Left ventricle myocardium inferior (tissue), 1 donor: ENCODE measurements around the gene TIGD3. TPM values are rescaled to one million over a fixed set of nuclear protein-coding genes. Genes with fewer than 3 reads are reported as not detected.

Experiments used
- DNase-seq: peaks from one replicate; pipeline ENCODE4 v3.0.0-alpha.2; 2020
- H3K27ac ChIP-seq: fragments of 200-600 bp; replicated peaks from 2 replicates; pipeline ENCODE4 v1.8.0; 2021
- H3K27me3 ChIP-seq: fragments of 200-600 bp; 2 replicates; pipeline ENCODE4 v1.8.0; 2021; ENCODE audit warnings: low read depth
- H3K36me3 ChIP-seq: fragments of 200-600 bp; 2 replicates; pipeline ENCODE4 v1.8.0; 2021
- H3K4me1 ChIP-seq: fragments of 200-600 bp; 2 replicates; pipeline ENCODE4 v1.8.0; 2021
- H3K4me3 ChIP-seq: fragments of 200-600 bp; 2 replicates; pipeline ENCODE4 v1.8.0; 2021; ENCODE audit warnings: mild to moderate bottlenecking, moderate library complexity
- H3K9me3 ChIP-seq: fragments of 200-600 bp; replicated peaks from 2 replicates; pipeline ENCODE4 v1.8.0; 2021
- CTCF ChIP-seq: fragments of 200-600 bp; IDR thresholded peaks from 2 replicates; pipeline ENCODE4 v1.8.0; 2021; ENCODE audit warnings: antibody characterized with exemption, mild to moderate bottlenecking, borderline replicate concordance
- intact Hi-C: fragments of 100-400 bp; cut with micrococcal nuclease; formaldehyde crosslinking; loops from one replicate; pipeline ENCODE4 v1.11.0; 2022
- total RNA-seq: library from RNA; stranded (reverse); fragmentation: NEBNext Ultra II Directional; extraction: Animal tissue kit (Norgen Biotek cat#: 25700); gene quantifications from one replicate; pipeline ENCODE4 v1.2.1, GENCODE V29; 2021
- donor health status: DM: no; HTN: yes; CAD: no; lungs with severe emphysema.

The TIGD3 gene
- total RNA-seq, 1 donor from 2014 or later, result 0.44 TPM

GRCh38 chr11:65378928-65379638 lies 24.5 kb downstream of the TIGD3 start:
- no peak for TF ChIP-seq CTCF
- DNase-seq, result no peak
- Histone ChIP-seq H3K4me3 (no peak overlapping the region), H3K27me3 (no peaks in the 10 kb centered on the region), H3K4me1 (peaks cover 47% of the 10 kb centered on the region), H3K9me3 (no peaks in the 10 kb centered on the region), H3K36me3 (no peaks in the 10 kb centered on the region), H3K27ac (no peak overlapping the region)
- intact Hi-C loops, result no loop called here

- Histone ChIP-seq H3K27ac (peak overlapping the region; percentile 97), H3K36me3 (no peaks in the 10 kb centered on the region), H3K9me3 (no peaks in the 10 kb centered on the region), H3K4me1 (peaks cover 55% of the 10 kb centered on the region), H3K4me3 (no peak overlapping the region), H3K27me3 (no peaks in the 10 kb centered on the region)
- intact Hi-C loops, result no loop called here
- no peak for DNase-seq
- TF ChIP-seq CTCF, result no peak
Measured at GRCh38 chr11:65379698-65380459, 25.3 kb downstream of the TIGD3 start.

GRCh38 chr11:65380460-65381119 lies 26.0 kb downstream of the TIGD3 start:
- DNase-seq, result no peak
- Histone ChIP-seq H3K9me3 (no peaks in the 10 kb centered on the region), H3K27ac (peak overlapping the region; percentile 97), H3K4me1 (peaks cover 62% of the 10 kb centered on the region), H3K36me3 (no peaks in the 10 kb centered on the region), H3K4me3 (no peak overlapping the region), H3K27me3 (no peaks in the 10 kb centered on the region)
- intact Hi-C loops, result no loop called here
- TF ChIP-seq CTCF, result no peak

- Histone ChIP-seq H3K4me3 (peak overlapping the region; percentile 66), H3K27ac (peak overlapping the region; percentile 97), H3K9me3 (no peaks in the 10 kb centered on the region), H3K36me3 (no peaks in the 10 kb centered on the region), H3K27me3 (no peaks in the 10 kb centered on the region), H3K4me1 (peaks cover 71% of the 10 kb centered on the region)
- peak; percentile 48 for DNase-seq
- TF ChIP-seq CTCF, result no peak
- intact Hi-C loops, result no loop called here
Measured at GRCh38 chr11:65381716-65382032, 27.1 kb downstream of the TIGD3 start.

GRCh38 chr11:65382033-65382803 lies 27.7 kb downstream of the TIGD3 start, which contains the start of gene SLC25A45:
TSS of gene SLC25A45 (minus strand) at chr11:65382646. CDS start at chr11:65381951, 695 bp downstream.
- Histone ChIP-seq H3K9me3 (no peaks in the 10 kb centered on the region), H3K4me1 (peaks cover 71% of the 10 kb centered on the region), H3K4me3 (peak within 1 kb of the TSS; percentile 66), H3K27ac (peak within 1 kb of the TSS; percentile 97), H3K27me3 (no peaks in the 10 kb centered on the region), H3K36me3 (no peaks in the 10 kb centered on the region)
- TF ChIP-seq CTCF, result peak; percentile 90
- DNase-seq, result peak; percentile 91
- intact Hi-C loops, result no loop called here
